AG20443 (cell line): ENCODE measurements around the gene CREM.
A peak's percentile ranks its signal among the peaks of the same experiment; 100 is the strongest.
"Not testable (repeated sequence)": the region's sequence is repeated elsewhere in the genome, so short reads cannot be mapped to it uniquely, and the experiment has no call there.

ENCODE experiments used
- DNase-seq: peaks from one replicate; pipeline ENCODE4 v3.0.0; 2012; ENCODE audit warnings: low spot score, mixed read lengths

The CREM gene

DNA sequence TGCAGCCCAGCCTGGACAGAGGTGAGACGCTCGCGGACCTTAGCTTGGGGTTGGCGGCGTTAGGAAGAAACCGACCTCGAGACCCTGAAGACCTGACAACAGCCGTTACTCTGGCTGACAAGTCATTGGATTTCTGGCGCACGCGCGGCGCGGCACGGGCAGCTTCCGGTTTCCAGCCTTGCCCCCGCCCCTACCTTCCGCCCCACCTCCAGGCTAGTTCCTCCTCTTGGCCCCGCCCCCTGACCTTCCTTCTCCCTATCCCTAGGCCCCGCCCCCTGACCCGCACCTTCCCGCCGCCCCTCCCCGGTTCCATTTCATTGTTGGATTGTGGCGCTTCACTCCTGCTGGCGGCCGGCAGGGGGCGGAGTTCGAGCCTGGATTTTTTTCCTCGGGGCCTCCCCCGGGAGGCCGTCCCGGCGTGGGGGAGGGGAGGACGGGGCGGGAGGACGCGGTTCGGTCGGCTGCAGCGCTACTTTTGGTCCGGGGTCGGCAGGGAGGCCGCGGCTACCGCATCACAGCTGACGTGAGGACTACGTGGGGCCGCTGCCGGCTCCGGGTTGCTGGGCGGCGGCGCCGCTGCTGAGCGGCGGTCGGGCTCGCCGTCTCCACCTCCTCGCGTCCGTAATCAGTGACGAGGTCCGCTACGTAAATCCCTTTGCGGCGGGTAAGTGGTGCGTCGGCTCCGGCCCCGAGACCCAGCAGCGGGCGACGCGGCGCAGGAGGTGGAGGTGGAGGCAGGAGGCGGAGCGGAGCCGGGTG lies at the start of gene CREM:
Gene CREM (plus strand): TSS at position 317 of the 759 bp plus-strand sequence. CDS start 10,990 bp downstream, outside the sequence.
- peak; percentile 98 for DNase-seq

DNA sequence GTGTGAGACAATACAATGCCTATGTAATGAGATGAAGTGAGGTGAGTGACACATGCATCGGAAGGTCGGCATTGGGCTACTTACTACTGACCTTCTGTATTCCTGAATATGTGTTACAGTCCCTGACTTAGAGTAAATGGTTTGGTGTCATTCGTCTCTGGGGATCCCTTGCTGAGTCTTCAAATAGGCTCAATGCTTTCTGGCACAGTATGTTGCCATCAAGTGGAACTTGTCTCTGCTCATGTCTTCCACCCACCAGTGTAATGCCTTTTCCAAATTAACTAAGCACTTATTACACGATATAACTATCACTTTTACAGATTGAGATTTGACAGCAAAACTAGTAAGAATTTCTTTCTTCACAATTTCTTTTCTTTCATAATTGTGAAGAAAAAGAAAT lies 47.4 kb upstream of the CREM start:
- DNase-seq = no peak

DNA sequence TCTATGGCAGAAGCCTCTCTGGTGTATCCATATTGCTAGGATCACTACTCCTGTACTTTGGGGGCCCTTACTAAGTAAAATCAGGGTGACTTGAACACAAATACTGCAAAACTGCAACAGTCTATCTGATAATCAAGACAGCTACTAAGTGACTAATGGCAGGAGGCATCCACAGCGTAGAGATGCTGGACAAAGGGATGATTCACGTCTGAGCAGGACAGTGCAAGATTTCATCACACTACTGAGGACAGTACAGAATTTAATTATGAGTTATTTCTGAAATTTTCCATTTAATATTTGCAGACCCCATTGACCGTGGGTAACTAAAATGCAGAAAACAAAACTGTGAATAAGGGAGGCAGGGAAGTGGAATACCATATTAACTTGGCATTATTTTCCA lies 46.9 kb upstream of the CREM start:
- DNase-seq = peak; percentile 75

DNA sequence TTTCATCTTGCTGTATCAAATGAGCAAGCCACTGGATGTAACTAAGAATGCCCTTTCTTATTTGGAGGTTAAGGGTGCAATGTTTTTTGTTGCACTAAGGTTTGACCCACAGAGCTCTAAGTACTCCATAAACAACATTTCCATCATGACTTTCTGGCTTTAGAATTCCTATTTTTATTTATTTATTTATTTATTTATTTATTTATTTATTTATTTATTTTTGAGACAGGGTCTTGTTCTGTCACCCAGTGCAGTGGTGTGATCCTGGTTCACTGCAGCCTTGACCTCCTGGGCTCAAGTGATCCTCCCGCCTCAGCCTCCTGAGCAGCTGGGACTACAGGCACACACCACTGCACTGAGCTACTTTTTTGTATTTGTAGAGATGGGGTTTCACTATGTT lies 46.4 kb upstream of the CREM start:
- DNase-seq = not testable (repeated sequence)

DNA sequence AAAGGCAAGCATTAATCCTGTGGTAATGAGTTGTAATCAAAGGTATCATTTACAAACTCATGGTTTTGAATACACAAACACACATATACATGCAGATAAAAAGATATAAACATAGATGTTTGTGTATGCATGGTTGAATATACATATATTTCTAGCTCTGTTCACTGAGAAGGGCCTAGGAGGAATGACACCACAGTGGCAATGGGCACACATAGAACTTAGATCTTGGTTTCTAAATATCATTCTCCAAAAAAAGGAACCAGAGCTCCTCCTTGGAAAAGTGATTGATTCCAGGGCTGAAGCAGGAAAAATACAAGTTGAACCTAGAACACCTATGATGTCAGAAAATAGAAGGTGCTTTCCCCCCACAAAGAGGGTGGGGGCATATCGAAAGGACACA lies 43.4 kb upstream of the CREM start:
- DNase-seq = no peak

DNA sequence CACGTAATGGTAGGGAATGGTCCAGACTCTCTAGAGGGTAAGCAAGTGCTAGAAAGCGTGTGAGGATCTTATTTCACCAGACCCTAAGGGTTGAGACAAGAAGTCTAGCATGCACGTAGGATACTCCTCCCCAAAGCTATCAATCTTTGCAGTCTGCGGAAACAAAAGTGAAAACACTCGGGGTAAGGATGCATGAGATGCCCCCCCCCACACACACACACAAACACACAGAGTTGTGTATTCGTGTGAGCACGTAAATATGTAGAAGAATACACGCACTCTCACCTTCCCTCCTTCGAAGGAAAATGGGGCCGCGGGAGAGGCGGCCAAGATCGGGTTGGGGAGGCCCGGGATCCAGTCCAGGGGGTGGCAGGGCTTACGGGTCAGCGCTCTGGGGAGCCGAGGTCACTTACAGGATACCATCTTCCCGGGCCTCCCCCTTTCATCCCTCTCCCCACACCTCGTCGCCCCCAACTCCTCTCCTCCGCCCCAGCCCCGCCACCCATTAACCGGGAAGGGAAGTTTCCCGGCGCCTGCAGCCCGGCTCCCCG lies 37.0 kb upstream of the CREM start:
- DNase-seq = peak; percentile 38

DNA sequence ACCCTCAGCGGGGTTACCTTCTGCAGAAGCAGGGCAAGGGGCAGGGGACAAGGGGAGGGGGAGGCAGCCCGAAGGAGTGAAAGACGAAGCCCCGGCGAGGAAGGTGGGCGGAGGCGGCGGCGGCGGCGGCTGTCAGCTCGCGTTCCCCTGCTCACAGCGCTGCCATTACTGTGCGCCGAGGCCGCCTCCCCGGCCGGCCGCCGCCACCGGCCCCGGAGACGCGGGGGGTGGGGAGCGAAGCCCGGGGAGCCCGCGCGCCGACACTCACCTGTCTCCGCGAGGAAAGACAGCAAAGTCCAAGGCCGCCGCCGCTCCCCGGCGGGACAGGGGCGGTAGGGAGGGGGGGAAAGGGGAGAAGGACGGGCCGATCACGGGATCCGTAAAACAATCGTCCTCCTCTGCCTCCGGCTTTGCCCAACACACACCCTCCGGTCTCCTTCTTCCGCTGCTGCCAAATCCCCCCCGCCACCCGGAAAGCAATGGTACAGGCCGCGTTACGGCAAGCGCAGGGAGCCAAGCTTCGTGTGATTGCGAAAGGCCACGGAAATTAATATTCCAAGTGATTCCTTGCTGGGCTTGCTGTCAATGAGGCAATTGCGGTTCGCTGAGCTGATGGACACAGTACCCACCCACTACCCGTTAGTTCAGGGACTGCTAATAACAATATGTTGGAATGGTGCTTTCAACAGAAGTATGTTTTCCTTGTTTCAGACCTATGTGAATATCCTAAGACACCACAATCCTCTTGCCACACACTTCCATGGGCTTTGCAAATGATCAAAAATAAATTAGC lies 36.3 kb upstream of the CREM start, which contains the start of gene CUL2:
Gene CUL2 (minus strand): TSS at position 180 of the 793 bp plus-strand sequence. CDS start 19,024 bp downstream, outside the sequence.
- peak; percentile 97 for DNase-seq

DNA sequence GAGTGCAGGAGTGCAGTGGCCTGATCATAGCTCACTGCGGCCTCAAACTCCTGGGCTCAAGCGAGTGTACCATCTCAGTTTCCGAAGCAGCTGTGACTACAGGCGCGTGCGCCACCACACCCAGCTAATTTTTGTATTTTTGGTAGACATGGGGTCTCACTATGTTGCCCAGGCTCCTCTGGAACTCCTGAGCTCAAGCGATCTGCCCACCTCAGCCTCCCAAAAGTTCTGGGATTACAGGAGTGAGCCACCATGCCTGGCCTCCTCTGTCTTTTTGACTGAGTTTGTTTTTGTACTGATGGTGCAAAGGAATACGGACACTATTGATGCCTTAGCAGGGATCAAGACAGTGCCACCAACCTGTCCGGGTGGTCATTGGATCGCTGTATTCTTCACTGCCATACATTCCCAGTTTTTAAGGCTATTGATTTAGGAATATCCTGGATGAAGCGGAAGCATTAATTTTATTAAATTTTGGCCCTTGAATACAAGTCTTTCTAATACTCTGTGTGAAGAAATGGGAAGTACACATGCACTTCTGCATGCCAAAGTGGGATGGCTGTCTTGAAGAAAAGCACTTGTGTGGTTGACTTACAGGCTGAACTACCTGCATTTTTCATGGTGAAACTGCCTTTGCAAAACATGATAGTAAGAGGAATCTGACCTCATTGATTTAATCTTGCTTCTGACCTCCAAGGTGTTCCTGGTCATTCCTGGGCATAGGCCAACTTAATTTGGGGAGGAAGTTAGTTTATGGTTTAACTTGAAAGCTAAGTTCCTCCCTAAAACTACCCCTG lies 34.5 kb upstream of the CREM start:
- no peak for DNase-seq

DNA sequence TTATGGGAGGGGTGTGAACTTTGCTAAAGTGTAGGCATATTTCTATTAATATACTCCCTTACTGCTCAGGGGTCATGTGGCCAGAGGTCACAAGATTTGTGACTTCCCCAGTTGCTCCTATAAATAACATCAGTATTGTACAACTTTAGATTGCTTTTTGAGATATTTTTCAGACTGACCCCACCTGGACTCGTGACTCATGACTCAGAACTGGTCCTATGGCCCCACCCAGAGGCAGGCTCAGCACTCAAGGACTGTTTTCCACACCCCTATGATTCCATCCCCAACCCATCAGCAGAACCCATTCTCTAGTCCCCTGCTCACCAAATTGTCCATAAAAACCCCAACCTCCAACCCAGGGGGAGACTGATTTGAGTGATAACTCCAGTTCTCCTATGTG lies 33.8 kb upstream of the CREM start:
- no peak for DNase-seq

DNA sequence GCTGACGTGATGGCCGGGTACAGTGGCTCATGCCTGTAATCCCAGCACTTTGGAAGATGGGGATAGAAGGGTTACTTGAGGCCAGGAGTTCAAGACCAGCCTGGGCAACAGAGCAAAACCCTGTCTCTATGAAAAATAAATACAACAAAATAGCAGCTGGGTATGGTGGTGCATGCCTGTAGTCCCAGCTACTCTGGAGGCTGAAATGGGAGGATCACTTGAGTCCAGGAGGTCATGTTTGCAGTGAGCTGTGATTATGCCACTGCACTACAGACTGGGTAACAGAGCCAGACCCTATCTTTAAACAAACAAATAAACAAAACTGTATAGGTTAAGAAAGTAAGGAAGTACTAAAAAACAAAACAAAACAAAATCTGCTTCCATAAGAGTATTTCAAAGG lies 30.3 kb upstream of the CREM start:
- DNase-seq = no peak

DNA sequence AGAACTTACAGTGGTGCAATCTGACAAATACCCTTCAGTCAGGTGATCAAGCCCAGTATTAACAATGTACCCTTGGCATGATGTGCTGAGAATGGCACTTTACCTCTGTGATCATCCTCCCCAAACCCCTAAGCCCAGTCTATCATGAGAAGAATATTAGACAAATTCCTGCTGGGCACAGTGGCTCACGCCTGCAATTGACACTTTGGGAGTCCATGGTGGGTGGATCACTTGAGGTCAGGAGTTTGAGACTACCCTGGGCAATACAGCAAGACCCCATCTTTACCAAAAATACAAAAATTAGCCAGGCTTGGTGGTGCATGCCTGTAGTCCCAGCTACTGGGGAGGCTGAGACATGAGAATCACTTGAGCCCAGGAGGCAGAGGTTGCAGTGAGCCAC lies 29.1 kb upstream of the CREM start:
- DNase-seq = no peak

DNA sequence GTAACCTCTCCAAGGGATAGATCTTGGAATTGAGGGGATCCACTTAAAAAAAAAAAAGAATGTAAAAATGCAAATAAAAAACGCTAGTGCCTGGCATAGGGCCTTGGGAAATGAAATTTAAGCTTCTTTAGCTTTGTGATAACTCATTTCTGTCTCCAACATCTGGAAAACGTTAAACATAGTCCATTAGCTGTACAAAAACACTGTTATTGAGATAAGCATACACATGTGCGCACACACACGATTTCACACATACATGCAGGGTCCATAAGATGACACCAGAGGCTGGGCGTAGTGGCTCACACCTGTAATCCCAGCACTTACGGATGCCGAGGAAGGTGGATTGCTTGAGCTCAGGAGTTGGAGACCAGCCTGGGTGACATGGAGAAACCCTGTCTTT lies 22.8 kb upstream of the CREM start:
- no peak for DNase-seq

DNA sequence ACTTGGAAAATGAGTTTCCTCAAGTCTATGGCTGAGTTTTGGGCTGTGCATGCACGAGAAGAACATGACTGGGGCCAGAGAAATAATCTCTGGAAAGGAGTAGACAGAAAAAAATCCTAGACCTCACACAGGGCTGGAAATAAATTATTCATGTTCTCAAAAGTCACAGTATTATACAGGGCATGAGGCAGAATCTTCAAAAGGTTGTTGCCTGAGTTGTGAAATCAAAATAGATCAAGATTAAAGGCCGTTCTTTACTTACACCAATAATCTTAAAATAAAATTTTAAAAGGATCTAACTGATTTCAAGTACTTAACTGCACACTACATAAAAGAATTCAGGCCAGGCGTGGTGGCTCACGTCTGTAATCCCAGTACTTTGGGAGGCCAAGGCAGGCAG lies 14.1 kb upstream of the CREM start:
- no peak for DNase-seq

DNA sequence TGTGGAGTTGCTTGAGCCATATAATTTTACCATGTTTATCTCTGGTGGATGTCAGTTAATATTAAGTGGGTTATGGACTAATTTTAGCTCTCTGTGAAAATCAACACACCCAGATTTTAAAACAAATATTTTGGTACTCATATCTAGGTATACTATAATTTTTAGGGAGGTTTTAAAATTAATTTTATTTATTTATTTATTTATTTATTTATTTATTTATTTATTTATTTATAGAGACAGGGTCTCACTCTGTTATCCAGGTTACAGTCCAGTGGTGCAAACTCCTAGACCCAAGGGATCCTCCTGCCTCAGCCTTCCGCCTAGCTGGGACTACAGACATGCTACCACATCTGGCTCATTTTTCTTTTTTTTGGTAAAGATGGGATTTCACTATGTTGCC lies 7.3 kb upstream of the CREM start:
- no peak for DNase-seq

DNA sequence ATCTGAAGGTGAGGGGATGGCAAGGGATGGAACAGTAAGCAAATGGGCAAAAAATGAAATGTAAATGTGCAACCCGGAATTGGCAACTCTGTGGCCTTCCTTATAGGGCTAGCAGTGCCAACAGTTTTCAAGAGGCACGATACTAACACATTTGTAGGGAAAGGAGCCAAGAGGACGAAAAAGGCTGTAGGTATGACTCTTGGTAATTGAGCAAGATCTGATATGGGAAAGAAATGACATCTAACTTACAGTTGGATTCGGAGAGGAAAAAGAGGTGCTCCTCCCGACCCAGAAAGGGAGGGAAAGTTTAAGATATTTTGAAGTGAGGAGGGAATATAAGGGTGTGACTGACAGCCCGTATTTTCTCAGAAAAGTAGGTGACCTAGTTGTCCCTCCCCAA lies 2.1 kb upstream of the CREM start:
- no peak for DNase-seq

DNA sequence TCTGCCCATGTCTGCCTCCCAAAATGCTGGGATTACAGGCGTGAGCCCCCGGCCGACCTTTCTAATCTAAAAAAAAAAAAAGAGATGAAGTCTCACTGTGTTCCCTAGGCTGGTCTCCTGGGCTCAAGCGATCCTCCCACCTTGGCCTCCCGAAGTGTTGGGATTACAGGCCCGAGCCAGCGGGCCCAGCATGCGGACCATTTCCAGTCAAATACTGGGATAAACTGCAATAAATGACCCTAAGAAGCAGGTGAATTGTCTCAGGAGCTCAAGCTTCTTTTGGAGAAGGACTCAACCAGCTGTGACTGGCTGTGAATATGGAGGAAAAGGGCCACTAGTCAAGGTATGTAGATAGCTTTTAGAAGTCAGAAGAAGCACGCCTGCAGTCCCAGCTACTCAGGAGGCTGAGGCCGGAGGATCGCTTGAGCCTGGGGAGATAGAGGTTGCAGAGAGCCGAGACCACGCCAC lies 550 bp upstream of the CREM start:
- no peak for DNase-seq

DNA sequence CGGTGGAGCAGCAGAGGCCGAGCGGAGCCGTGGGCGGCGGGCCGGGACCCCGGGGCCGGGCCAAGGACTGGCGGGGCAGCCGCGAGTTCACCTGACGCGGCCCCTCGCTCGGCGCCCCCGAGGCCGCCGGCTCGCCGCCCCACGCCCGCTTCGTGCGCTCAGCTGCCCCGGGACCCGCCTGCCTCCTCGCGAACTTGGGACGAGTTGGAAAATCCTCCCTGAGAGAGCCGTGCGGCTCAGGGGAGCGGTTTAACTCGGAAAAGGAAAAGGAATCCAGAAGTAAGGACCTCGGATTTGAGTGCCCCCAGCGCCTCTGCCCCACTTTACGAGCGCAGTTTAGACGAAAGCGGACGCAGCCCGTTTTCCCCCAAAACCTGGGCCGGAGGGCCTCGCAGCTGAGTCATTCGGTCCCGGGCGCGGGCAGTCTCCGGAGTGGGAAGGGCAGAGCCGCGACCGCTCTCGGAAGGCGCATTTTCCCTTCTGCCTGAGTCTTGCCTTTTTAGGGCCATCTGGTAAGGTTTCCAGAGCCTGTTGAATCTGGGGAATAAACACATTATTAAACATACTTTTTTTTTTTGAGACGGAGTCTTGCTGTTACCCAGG lies 744 bp downstream of the CREM start:
- peak; percentile 84 for DNase-seq

DNA sequence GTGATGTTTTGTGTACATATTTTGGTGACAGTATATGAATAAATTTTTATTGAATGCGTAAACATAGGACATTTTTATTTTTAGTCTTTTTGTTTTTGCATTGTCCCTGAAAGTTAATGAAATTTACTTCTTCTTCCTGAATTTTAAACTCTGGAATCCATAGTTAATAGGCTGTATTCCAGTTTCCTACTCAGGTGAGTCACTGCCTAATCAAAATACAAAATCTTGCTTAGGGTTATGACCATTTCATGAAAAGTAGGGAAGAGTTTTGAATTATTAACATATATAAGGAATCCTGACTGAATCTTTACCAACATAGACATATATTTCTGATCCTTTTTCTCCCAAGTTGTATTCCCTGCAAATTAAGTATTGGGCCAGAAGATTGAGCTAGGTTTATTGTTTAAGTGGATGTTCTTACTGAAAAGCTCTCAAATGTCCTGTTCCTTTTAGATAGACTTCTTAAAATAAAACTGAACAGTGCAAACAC lies 2.6 kb downstream of the CREM start:
- DNase-seq = no peak

DNA sequence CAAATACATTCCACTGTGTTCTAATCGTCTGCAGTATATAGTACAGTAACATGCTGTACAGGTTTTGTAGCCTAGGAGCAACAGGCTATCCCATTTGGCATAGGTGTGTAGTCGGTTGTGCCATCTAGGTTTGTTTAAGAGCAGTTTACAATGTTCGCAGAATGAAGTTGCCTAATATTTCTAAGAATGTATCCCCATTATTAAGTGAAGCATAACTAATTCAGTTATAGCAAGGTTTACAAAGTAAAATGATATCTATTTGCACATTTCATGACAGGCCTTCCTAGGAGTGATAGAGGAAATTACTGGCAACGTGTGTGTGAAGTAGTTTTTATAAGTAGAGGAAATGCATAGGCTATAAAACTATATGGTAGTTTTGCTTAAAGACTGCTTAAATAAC lies 4.0 kb downstream of the CREM start:
- DNase-seq = no peak

DNA sequence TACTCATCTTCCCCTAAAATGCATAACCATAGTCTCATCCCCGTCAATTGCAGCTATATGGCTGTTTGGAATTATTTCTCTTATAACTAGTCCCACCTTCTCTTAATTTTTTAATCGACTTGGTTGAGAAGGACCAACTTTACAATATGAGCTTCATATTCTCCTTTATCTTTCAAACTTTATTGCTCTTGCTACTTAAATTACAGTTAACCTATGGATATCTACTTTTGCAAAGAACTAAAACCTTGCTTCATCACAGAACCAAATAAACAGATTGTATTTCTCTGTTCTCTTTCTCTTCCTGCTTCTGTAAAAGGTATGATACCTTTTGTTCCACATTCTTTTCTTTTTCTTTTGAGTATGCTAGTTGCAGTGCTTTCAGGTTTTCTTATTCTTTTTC lies 6.1 kb downstream of the CREM start:
- no peak for DNase-seq

DNA sequence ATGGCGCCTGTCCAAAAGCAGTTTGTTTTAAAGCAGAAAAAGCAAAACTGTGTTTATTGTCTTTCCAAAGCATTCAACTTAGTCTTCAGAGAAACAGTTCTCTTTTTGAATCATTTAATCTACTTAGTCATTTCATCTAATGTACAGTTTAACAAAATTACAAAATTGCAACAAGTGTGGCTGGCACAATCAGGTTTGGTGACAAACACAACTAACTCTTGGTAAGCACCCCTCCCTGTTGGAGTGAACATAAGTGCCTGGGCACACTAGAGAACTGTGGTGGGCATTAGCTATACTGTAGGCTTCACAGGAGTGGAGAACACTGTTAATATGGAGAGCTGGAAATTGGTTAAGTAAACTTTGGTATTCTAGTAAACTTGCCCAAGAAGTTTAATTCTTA lies 6.9 kb downstream of the CREM start:
- no peak for DNase-seq

DNA sequence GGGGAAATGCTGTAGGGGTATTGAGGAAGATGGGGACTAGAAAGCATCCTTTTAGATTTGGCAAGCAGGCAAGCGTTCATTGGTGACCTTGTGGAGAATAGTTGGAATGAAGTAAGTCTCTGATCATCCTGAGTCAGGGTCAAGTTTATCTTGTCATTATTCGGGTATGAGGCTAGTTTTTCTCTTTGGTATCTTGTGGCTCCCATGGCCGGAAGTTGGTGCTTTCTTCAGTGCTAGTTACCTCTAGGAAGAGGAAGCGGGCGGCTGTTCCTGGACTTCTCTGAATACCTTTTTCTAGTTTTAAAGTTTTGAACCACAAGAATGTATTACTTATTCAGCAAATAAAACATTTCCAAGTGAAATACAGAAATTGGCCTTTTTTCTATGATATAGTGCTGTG lies 9.2 kb downstream of the CREM start:
- no peak for DNase-seq
